HG03095 (cell line): Measurements from ENCODE around the gene NUDT16L1.
A peak's percentile ranks its signal among the peaks of the same experiment; 100 is the strongest.
"Not testable (repeated sequence)": the region's sequence is repeated elsewhere in the genome, so short reads cannot be mapped to it uniquely, and the experiment has no call there.

Experiments
- ATAC-seq: cut with Tn5 transposase; IDR thresholded peaks from one replicate; pipeline ENCODE4 v1.9.1; 2021; ENCODE audit warnings: moderate library complexity; ENCODE audit not compliant: unreplicated experiment

NUDT16L1 gene

DNA sequence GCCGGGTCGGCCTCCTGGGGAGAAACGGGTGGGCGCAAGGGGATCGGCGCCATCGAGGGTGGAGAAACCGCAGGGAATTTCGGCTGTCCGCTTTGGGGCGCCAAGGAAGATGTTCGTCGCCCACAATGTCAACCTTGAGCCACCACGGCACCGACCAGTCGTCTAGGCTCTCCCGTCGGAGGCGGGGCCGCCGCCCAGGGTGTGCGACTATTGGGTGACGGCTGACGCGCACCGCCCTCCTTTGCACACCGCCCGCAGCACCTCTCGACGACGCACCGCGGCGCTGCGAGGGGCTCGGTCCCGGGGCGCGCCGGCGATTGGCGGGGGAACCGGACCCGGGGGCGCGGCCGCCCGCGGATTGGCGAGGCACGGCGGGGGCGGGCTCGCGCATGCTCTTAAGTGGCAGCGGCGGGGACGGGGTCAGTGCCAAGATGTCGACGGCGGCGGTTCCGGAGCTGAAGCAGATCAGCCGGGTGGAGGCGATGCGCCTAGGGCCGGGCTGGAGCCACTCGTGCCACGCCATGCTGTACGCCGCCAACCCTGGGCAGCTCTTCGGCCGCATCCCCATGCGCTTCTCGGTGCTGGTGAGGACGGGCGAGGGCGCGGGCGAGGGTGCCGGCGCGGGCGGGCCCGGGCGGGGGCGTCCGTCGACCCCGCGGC lies at the start of gene NUDT16L1:
Gene NUDT16L1 (plus strand): TSS at position 267 of the 660 bp plus-strand sequence. CDS start 165 bp downstream, at position 432.
- peak; percentile 93 for ATAC-seq

DNA sequence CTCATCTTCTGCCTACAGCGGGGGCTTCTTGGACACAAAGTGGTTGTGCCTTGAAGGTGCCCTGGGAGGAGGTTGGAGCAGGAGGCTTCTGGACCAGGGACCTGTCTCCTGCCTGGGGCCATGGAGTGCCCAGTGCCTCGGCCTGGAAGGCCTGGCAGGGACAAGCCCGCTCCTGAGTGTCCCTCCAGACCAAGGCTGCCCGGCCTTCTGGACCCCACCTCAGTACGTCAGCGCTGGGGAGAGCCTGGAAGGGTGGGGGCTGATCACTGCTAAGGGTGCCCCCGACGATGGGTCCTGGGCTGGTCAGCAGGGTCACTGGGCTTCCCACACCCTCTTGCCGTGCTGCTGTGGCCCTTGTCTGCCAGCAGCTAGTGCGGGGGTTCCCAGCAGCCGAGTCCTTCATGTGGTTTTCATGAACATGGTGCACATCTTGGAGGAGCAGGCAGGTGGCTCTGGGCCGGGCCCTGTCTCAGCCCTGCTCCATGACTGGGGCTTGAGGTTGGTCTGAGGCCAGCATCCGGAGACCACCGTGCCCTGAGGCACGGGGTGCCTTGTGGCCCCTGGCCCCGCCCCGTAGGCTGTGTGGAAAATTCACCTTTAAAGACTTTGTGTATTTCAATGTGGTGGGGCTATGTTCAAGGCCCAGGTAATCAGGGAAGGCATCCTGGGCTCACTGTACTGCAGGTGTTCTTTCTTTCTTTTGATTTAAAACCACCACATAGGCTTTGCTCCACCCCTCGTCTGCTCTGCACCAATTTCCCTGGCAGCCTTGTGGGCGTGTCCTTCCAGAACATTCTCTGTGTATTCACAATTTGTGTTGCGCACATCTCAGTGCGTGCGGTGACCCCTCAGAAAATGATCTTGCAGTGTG lies 46.4 kb upstream of the NUDT16L1 start:
- ATAC-seq, result no peak

DNA sequence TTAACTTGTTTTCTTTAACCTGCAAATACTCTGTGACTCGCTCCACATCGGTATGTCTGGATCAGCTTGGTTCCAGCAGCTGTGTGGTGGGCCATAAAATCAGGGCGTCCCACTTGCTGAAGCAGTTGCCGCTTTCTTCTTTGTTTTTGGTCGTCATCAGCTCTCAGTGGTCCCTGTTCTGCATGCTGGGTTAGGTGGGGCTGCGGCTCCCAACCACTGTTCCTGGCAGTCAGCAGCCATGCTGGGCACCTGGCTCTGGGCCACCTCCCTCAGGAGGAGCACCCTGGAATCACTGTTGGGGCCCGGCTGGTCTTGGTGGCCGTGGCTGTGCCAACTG lies 45.8 kb upstream of the NUDT16L1 start:
- ATAC-seq, result no peak

DNA sequence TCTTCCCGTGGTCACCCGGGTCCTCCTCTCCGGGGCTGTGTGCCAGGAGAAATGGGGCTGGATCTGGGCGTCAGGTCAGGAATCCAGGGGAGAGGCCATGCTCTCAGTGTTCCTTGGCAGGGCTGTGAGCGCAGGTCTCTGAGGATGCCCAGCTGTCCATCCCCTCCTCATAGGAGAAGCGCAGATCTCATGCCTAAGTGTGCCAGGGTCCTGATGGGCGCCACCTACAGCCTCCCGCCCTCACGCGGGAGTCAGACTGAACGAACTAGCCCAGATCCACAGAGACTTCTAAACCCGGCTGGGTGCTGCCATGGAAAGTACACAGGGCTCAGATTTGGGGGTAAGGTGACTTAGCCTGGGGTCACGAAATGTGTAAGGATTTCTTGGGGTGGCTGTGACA lies 44.4 kb upstream of the NUDT16L1 start:
- no peak for ATAC-seq

DNA sequence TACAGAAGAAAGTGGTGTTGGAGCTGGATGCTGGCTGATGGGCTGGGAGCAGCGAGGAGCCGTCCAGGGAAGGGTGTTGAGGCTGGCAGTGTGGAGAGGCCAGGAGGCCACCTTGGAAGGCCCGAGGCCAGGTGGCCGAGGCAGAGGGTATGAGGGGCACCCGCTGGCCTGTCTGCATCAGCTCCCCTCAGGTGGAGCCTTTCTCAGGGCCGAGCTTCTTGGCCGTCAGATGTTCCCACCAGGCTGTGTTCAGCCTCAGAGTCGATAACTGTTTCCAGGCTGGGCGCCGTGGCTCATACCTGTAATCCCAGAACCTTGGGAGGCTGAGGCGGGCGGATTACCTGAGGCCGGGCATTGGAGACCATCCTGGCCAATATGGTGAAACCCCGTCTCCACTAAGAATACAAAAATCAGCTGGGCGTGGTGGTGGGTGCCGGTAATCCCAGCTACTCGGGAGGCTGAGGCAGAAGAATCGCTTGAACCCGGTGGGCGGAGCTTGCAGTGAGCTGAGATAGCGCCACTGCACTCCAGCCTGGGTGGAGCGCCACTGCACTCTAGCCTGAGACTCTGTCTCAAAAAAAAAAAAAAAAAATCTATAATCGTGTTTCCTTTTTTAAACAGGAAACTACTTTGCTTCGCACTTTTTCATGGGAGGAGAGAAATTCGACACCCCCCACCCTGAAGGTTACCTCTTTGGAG lies 43.5 kb upstream of the NUDT16L1 start:
- ATAC-seq, result no peak

DNA sequence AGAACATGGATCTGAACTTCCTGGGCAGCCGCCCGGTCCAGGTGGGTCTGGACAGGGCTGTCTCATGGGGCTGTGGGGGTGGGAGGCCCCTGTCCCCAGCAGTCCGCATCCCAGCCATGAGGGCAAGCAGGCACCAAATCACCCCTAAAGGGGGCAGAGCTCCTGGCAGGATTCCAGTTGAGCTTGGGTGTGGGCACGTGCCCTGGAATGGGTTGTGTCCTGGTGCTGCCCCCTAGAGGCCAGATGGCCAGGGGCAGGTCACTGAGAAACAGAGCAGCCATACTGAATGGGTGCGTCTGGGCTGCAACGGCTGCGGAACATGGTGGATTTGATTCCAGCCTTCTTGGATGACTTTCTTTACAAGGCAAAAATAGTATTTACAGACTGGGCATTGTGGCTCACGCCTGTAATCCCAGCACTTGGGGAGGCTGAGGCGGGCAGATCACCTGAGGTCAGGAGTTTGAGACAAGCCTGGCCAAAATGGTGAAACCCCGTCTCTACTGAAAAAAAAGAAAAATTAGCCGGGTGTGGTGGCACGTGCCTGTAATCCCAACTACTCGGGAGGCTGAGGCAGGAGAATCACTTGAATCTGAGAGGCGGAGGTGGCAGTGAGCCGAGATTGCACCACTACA lies 42.8 kb upstream of the NUDT16L1 start:
- ATAC-seq, result not testable (repeated sequence)

DNA sequence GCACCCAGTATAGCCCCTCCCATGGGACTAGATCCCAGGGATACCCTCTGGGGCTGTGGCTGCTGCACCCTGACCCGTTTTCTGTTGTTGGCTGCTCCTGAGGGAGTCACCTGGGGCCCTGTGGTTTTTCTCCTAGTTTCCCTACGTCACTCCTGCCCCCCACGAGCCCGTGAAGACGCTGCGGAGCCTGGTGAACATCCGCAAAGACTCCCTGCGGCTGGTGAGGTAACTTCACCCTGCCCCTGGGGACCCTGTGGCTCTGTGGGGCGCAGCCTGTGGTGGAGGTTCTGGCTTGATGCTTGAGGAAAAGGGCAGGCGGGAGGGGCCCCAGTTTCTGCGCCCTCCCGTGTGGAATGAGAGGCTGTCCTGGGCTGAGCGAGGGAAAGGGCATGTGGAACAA lies 41.5 kb upstream of the NUDT16L1 start:
- ATAC-seq, result no peak

DNA sequence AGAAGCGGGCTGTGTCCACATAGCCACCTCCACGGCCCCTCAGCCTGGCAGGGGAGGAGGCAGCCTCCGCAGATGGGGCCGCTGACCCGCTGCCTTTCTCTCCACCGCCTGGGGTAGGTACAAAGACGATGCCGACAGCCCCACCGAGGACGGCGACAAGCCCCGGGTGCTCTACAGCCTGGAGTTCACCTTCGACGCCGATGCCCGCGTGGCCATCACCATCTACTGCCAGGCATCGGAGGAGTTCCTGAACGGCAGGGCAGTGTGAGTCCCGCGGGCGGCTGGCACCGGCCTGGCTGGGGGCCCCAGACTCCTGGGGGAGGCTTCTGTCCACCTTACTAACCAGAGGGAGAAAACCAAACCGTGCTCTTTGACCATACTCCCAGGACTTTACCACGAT lies 40.8 kb upstream of the NUDT16L1 start:
- ATAC-seq, result no peak

DNA sequence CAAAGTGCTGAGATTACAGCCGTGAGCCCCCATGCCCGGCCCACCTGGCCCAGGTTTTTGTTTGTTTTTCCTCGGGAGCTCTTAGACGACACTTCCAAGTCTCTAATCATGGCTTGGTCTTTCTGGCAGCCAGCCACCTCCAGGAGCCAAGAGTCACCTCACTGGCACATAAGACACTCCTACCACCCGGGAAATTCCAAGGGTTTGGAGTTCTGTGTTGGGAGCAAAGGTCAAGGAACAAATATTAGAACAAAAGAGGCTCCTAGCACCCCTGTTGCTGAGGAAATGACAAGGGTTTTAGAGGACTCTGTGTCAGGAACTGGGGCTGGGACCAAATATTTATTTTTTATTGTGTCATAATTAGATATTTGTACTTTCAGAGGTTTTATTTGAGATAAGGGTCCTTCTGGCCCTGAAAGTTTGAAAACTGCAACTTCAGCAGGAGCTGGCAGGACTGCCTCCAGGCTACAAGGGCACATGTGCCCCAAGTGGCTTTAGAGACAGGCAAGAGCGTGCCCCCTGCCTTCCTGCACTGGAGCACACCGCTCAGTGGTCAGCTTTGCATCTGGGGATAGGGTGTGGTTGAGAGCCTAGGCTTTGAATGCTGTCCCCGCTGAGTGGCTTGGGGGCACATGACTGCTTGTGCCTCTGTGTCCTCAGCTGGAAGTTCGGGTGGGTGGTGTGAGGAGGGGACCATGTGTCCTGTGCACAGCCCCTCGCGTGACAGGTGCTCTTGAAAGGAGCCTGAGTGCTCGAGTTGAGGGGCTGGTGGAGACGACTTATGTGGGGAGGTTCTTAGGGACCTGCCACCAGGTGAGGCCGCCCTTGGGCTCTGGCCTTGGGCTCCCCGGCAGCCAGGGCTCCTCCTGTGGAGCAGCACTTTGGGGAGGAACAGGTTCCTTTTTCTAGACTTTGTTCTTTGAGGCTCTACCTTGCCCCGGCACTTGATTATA lies 39.1 kb upstream of the NUDT16L1 start:
- no peak for ATAC-seq

DNA sequence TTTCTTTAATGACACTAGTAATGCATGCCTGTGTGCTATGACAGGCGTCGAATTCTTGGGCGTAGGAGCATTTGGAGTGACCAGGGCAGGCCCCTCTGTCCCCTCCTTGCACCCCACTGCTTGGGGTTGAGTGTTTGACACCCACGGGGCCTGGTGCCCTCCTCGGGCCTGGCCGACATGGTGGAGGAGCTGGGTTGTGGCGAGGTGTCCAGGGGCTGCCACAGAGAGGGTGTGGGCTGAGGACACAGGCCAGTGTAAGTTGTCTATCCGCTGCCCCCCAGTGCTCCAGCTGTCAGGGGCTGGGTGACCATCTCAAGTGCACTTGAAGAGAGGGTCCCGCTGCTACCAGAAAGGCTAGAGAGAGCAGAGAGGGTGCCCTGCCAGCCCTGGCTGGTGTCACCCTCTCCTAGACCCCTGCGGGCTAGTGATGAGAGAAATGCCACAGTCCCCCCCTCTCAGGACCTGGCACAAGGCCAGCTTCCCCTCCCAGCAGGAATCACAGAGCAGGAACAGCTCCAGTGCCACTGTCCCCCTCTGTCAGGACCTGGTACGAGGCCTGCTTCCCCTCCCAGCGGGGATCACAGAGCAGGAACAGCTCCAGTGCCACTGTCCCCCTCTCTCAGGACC lies 38.3 kb upstream of the NUDT16L1 start:
- no peak for ATAC-seq

DNA sequence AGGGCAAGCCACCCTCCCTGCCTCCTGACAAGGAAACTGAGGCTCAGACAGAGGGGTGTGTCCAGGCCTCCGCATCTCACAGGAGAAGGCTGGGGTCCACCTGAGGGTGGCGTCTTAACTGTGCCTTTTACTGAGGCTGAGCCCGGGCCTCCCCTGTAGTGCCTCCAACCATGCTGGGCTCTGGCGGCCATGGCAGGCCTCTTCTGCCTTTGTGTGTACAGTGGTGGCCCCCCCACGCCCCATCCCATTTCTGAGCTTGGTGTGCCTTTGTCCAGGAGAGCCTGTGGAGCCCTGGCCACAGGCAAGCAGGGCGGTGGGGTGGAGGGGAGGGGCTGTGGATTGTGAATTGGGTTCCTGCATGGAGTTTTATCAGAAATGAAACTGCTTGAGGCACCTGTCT lies 37.6 kb upstream of the NUDT16L1 start:
- ATAC-seq, result no peak

DNA sequence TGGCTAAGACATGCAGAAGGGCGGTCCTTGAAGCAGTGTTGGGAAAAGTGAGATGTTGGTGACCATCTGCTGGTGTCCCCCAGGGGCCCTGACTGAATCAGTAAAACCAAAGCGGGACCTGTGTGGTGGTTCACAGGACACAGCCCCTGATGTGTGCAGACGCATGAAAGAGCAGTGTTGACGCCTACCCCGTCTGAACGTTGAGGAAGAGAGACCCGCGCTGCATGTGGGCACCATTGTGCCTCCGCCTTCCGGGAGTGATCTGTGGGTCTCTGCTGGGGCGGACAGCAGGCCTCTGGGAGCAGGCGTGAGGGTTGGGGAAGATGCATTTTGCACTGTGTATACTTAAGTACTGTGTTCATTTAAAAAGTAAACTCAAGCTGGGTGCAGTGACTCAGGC lies 37.1 kb upstream of the NUDT16L1 start:
- ATAC-seq, result no peak

DNA sequence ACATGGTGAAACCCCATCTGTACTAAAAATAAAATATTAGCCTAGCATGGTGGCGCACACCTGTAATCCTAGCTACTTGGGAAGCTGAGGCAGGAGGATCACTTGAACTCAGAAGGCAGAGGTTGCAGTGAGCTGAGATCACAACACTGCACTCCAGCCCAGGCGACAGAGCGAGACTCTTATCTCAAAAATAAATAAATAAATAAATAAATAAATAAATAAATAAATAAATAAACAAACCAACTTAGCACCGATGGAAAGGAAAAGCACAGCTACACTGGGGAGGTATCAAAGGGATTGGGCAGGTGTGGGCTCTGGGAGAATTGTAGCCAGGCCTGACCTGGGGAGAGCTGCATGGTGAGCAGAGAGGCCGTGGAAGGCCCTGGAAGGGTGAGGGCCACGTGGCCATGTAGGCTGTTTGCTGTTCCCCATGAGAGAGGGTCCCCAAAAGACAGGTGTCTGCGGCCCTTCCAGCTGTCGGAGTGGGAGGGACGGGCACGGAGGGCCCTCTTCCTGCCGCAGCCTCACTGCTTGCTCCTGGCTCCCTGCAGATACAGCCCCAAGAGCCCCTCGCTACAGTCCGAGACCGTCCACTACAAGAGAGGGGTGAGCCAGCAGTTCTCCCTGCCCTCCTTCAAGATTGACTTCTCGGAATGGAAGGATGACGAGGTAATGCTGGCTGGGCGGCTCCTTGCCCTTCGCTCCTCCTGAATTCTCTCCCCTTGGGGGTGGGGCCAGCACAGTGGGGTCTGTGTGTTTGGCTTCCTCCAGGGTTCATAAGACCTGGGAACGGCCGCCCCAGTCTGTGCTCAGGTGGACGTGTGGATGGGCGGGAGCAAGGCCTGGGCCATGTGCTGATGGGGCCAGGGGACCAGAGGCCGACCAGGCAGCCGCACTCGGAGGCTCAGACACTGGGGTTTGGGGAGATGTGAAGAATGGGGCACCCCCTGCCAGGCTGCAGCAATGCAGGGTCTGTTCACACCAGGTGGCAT lies 36.4 kb upstream of the NUDT16L1 start:
- ATAC-seq, result no peak

DNA sequence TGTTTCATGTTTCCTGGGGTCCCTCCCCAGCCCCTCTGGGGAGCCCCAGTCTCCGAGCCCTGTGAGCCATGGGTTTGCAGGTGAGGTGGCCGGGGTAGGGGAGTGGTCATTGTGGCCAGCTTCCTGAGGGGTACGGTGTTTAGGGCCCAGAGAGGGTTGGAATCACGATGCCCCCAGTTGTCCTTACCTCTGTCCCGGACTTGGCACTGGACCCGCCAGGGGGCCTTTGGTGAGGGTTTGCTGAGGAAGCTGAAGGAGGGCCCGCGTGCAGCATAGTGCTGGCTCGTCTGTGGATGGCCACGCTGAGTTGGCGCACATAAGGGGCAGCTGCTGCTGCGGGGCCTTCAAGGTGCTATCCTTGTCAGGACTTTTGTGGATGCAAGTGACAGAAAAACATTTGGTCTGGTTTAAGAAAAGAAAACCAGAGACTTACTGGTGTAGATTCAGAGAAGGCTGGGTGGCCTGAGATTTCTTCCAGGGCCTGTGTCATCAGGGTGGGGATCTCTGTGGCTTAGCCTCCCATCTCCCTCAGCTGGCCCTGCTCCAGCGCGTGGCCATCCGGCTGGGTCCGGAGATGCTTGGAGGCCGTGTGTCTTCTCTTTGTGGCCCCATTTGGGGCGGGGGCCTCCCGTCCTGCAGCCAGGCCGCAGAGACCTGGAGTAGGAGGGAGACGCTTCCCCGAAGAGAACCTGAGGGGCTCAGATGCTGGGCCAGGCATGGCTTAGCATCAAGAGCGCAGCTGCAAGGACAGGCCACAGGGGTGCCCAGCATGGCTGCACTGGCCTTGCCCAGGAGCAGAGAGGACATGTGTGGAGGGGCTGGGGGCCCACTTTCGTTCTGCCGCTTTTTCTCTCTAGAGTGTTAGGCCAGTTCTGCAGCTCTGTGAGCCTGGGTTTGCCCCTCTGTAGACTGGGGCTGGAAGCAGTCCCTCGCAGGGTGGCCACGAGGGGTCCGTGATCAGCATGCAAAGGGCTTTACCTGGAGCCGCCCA lies 33.7 kb upstream of the NUDT16L1 start:
- ATAC-seq, result no peak

DNA sequence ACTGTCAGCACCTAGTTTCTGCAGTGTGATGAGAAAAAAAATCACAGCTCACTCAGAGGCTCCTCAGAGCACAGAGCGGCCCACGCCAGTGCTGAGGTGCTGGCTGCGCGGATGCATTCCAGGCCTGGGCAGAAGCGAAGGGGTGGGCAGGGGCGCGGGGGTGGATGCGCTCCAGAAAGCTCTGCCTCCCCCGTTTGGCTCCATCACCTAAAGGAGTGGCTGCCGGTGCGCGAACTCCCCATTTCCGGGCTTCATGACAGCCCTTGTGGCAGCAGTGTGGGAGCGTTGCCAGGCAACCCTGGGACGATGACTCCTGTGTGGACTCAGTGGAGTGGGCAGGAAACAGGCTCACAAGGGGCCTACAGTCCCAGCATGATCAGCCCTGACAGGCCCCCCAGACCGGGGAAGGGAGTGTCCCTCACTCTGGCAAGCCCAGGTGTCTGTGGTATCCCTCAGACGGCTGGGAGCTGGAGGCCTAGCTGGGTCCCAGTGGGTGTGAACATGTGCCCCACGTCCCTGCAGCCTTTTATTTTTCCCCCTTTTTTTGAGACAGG lies 32.8 kb upstream of the NUDT16L1 start:
- ATAC-seq, result no peak

DNA sequence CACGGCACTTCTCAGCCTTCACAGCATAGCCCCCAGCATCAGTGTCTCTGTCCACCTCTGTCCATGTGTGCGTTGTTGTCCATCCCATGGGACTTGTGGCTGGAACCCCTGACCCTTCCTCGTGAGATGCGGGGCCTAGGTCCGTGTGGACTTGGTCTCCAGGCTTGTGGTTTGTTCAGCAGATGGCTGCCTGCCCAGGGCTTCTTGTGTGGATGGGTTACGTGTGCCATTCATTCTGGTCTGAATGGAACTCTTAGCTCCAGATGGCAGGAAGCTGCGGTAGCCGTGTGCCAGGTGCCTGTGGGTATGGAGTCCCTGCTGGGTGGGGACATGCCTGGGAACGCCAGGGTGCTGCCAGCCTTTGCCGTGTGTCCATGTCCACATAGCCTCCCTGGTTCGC lies 31.7 kb upstream of the NUDT16L1 start:
- ATAC-seq, result no peak

DNA sequence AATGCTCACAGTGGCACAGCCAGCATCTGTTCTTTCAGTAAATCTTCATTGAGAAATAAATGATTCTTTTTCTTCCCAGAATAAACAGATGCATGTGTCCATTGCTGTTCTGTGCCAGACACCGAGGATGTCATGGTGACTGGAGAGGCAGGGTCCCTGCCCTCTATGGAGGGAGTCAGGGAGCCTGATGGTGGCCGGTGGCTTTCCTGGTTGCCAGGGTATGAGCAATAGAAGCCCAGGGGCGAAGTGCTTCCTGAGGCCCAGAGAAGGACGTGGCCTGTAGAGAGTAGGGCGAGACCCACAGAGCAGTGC lies 29.9 kb upstream of the NUDT16L1 start:
- ATAC-seq, result no peak
